AG09309 (cell line): ENCODE data around the gene TRMT6.

ENCODE experiments used
- DNase-seq: peaks from one replicate; pipeline ENCODE4 v3.0.0-alpha.2; 2010; ENCODE audit warnings: low read depth
- H3K4me3 ChIP-seq: 2 replicates; pipeline ENCODE4 v1.5.1; 2011; ENCODE audit warnings: mild to moderate bottlenecking, low read depth, low read length, moderate library complexity; ENCODE audit not compliant: control insufficient read depth
- CTCF ChIP-seq: IDR thresholded peaks from 2 replicates; pipeline ENCODE4 v1.5.1; 2011; ENCODE audit warnings: mild to moderate bottlenecking, low read depth, low read length, inconsistent platforms; ENCODE audit not compliant: insufficient read depth, control insufficient read depth; ENCODE audit errors: missing control alignments

The TRMT6 gene, protein sequence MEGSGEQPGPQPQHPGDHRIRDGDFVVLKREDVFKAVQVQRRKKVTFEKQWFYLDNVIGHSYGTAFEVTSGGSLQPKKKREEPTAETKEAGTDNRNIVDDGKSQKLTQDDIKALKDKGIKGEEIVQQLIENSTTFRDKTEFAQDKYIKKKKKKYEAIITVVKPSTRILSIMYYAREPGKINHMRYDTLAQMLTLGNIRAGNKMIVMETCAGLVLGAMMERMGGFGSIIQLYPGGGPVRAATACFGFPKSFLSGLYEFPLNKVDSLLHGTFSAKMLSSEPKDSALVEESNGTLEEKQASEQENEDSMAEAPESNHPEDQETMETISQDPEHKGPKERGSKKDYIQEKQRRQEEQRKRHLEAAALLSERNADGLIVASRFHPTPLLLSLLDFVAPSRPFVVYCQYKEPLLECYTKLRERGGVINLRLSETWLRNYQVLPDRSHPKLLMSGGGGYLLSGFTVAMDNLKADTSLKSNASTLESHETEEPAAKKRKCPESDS

GRCh38 chr20:5950271-5951031 is at the start of gene TRMT6, which contains the start of gene MCM8:
TRMT6 (minus strand) TSS chr20:5950533; CDS start chr20:5950405, 128 bp downstream.
MCM8 (plus strand) TSS chr20:5950652; CDS start chr20:5952016, 1,364 bp downstream.
- no peak for TF ChIP-seq CTCF
- peak; percentile 76 for DNase-seq

DNA sequence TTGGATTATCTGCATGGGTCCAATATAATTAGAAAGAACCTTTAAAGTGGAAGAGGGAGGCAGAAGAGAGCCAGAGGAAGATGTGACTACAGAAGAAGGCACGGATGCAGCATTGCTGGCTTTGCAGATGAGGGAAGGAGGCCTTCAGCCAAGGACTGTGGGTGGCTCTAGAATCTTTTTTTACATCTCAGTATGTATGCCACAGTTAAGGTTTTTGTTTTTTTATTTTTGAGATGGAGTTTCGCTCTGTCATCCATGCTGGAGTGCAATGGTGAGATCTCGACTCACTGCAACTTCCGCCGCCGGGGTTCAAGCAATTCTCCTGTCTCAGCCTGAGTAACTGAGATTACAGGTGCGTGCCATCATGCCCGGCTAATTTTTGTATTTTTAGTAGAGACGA is 49.5 kb upstream of the TRMT6 start:
- no peak overlapping the region for H3K4me3 ChIP-seq
- TF ChIP-seq CTCF: no peak
- DNase-seq: no peak

More at GRCh38 chr20:5950271-5951031, at the start of gene TRMT6, which contains the start of gene MCM8:
- H3K4me3 ChIP-seq: peak within 1 kb of the TSS; percentile 80

DNA sequence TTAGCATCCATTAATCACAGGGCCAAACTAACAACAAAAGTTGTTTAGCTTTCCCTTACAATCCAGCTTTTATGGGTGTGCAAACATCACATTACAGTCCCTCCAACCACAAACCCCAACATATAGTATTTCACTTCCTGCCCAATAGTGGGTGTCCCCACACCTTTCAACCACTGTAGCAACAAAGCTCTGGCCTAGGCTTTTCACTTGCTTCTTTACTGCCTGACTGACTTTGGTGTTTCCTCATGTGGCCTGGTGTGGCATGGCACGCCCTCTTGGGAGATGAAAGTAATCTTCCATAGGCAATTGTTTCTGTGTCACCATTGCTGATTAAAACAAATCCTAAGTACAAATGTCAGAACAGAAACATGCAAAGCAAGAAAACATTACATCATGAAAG is 46.4 kb upstream of the TRMT6 start:
- no peak for DNase-seq

GRCh38 chr20:5991623-5992441 is 41.5 kb upstream of the TRMT6 start:
- peak; percentile 60 for DNase-seq
- TF ChIP-seq CTCF: no peak

More for the DNA sequence above, 46.4 kb upstream of the TRMT6 start:
- no peak overlapping the region for H3K4me3 ChIP-seq
- TF ChIP-seq CTCF: no peak

GRCh38 chr20:5990946-5991345 is 40.6 kb upstream of the TRMT6 start:
- TF ChIP-seq CTCF: no peak
- H3K4me3 ChIP-seq: no peak overlapping the region
- DNase-seq: no peak

More at GRCh38 chr20:5991623-5992441, 41.5 kb upstream of the TRMT6 start:
- no peak overlapping the region for H3K4me3 ChIP-seq

DNA sequence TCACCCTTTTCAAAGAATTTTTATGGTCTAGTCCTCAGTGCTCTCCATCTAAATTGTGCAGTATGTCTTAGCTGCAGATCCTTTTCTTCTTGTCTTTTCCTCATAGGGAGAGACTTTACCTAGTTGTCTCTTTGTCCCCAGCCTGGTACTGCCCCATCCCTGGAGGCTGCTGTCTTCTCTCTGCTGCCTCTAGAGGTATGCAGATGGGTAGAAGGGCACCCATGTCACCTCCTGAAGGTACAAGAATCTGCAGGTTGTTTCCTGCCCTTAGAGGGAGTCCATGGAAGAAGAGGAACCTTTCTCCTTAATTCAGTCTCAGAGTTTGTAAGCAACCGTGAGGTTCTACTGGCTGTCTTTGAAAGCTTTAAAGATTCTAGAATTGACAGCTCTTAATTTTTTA is 39.2 kb upstream of the TRMT6 start:
- no peak overlapping the region for H3K4me3 ChIP-seq
- no peak for TF ChIP-seq CTCF
- DNase-seq: no peak
